Endodermal cell (in vitro differentiated cells): ENCODE data around the gene PAEP. TPM values are rescaled to one million over a fixed set of nuclear protein-coding genes. Genes with fewer than 3 reads are reported as not detected.
"Not testable (repeated sequence)": the region's sequence is repeated elsewhere in the genome, so short reads cannot be mapped to it uniquely, and the experiment has no call there.

Source experiments
- DNase-seq: peaks from one replicate; pipeline ENCODE4 v3.0.0-alpha.2; 2017
- H3K27ac ChIP-seq: 2 replicates; pipeline ENCODE4 v1.5.1; 2013; ENCODE audit warnings: mild to moderate bottlenecking, low read depth, low read length, moderate library complexity
- H3K27me3 ChIP-seq: 2 replicates; pipeline ENCODE4 v1.6.1; 2013; ENCODE audit warnings: mild to moderate bottlenecking, low read length, moderate library complexity; ENCODE audit not compliant: insufficient read depth, control insufficient read depth, poor library complexity, severe bottlenecking
- H3K36me3 ChIP-seq: 2 replicates; pipeline ENCODE4 v1.7.0; 2013; ENCODE audit warnings: mild to moderate bottlenecking, low read length, moderate library complexity; ENCODE audit not compliant: control insufficient read depth, insufficient read depth
- H3K4me1 ChIP-seq: one replicate; pipeline ENCODE4 v1.7.0; 2013; ENCODE audit warnings: low read length; ENCODE audit not compliant: control insufficient read depth, insufficient read depth
- H3K4me3 ChIP-seq: 2 replicates; pipeline ENCODE4 v1.5.1; 2013; ENCODE audit warnings: mild to moderate bottlenecking, low read length, moderate library complexity
- H3K9ac ChIP-seq: 2 replicates; pipeline ENCODE4 v1.6.1; 2013; ENCODE audit warnings: mild to moderate bottlenecking, low read length, moderate library complexity; ENCODE audit not compliant: poor library complexity, severe bottlenecking; ENCODE audit errors: extremely low read depth
- H3K9me3 ChIP-seq: 2 replicates; pipeline ENCODE4 v1.6.1; 2013; ENCODE audit warnings: mild to moderate bottlenecking, low read length, moderate library complexity; ENCODE audit not compliant: control insufficient read depth
- H3K27ac Mint-ChIP-seq: 2 replicates; pipeline ENCODE4 v1.8.0; 2020; ENCODE audit warnings: mixed read lengths
- H3K27me3 Mint-ChIP-seq: 2 replicates; pipeline ENCODE4 v1.8.0; 2021; ENCODE audit warnings: mild to moderate bottlenecking, mixed read lengths; ENCODE audit not compliant: insufficient read depth
- H3K36me3 Mint-ChIP-seq: 2 replicates; pipeline ENCODE4 v1.8.0; 2020; ENCODE audit warnings: low read depth, mixed read lengths
- H3K4me1 Mint-ChIP-seq: 2 replicates; pipeline ENCODE4 v1.8.0; 2020; ENCODE audit warnings: mixed read lengths
- H3K4me3 Mint-ChIP-seq: 2 replicates; pipeline ENCODE4 v1.8.0; 2020; ENCODE audit warnings: mild to moderate bottlenecking, moderate library complexity, mixed read lengths
- H3K9me3 Mint-ChIP-seq: 2 replicates; pipeline ENCODE4 v1.8.0; 2020; ENCODE audit warnings: mild to moderate bottlenecking, mixed read lengths
- WGBS, 2 experiments: methylation state at CpG; one replicate each; pipeline versions ENCODE4 v1.1.5 to v1.1.7; 2013; ENCODE audit warnings: missing lambda C conversion rate in 2 of 2, mixed read lengths in 1 of 2; ENCODE audit not compliant: insufficient coverage in 1 of 2, insufficient read length in 1 of 2; 5-methylcytosine and 5-hydroxymethylcytosine counted together
- total RNA-seq, 2 donors: library from RNA; stranded (reverse); fragmentation: NEBNext Ultra II Directional in 1 of 2; extraction: Animal tissue kit (Norgen Biotek cat#: 25700) in 1 of 2; gene quantifications; 2 replicates in 1 of 2; 3 replicates in 1 of 2; pipeline ENCODE4 v1.2.1, GENCODE V29; 2021
- TF ChIP-seq, protein P1 (sequence below): fragments of 200-600 bp; sonication (generic); conservative IDR thresholded peaks from 2 replicates; pipeline ENCODE4 v1.5.0; 2021; ENCODE audit warnings: antibody characterized with exemption, mild to moderate bottlenecking

Gene PAEP
- total RNA-seq, 2 donors from 2014 or later = not detected

GRCh38 chr9:135526730-135527571, 34.6 kb upstream of the PAEP start:
- peaks cover 5% of the 10 kb centered on the region for H3K4me1 Mint-ChIP-seq
- no peak overlapping the region for H3K27ac Mint-ChIP-seq
- no peaks in the 10 kb centered on the region for H3K36me3 Mint-ChIP-seq
- Histone ChIP-seq H3K27ac (no peak overlapping the region), H3K4me1 (no peaks in the 10 kb centered on the region), H3K36me3 (no peaks in the 10 kb centered on the region), H3K9me3 (no peaks in the 10 kb centered on the region), H3K27me3 (no peaks in the 10 kb centered on the region), H3K9ac (no peak overlapping the region), H3K4me3 (no peak overlapping the region)
- H3K4me3 Mint-ChIP-seq = no peak overlapping the region
- no peaks in the 10 kb centered on the region for H3K27me3 Mint-ChIP-seq
- TF ChIP-seq, protein P1, sequence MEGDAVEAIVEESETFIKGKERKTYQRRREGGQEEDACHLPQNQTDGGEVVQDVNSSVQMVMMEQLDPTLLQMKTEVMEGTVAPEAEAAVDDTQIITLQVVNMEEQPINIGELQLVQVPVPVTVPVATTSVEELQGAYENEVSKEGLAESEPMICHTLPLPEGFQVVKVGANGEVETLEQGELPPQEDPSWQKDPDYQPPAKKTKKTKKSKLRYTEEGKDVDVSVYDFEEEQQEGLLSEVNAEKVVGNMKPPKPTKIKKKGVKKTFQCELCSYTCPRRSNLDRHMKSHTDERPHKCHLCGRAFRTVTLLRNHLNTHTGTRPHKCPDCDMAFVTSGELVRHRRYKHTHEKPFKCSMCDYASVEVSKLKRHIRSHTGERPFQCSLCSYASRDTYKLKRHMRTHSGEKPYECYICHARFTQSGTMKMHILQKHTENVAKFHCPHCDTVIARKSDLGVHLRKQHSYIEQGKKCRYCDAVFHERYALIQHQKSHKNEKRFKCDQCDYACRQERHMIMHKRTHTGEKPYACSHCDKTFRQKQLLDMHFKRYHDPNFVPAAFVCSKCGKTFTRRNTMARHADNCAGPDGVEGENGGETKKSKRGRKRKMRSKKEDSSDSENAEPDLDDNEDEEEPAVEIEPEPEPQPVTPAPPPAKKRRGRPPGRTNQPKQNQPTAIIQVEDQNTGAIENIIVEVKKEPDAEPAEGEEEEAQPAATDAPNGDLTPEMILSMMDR = peak; percentile 17
- DNase-seq = peak; percentile 64
- H3K9me3 Mint-ChIP-seq = no peaks in the 10 kb centered on the region
- 84 to 89% methylated on average over 17 to 30 of the region's 30 CpGs for WGBS, 2 experiments

GRCh38 chr9:135528842-135529435, 32.6 kb upstream of the PAEP start:
- H3K36me3 ChIP-seq, H3K27me3 Mint-ChIP-seq, H3K27ac Mint-ChIP-seq, H3K4me3 Mint-ChIP-seq, H3K4me3 ChIP-seq, H3K36me3 Mint-ChIP-seq, H3K9me3 ChIP-seq, H3K9ac ChIP-seq, H3K27me3 ChIP-seq, H3K4me1 ChIP-seq, H3K9me3 Mint-ChIP-seq, H3K27ac ChIP-seq, H3K4me1 Mint-ChIP-seq, DNase-seq: not testable (repeated sequence)
- 90 to 95% methylated on average over 7 to 10 of the region's 10 CpGs for WGBS, 2 experiments

DNA sequence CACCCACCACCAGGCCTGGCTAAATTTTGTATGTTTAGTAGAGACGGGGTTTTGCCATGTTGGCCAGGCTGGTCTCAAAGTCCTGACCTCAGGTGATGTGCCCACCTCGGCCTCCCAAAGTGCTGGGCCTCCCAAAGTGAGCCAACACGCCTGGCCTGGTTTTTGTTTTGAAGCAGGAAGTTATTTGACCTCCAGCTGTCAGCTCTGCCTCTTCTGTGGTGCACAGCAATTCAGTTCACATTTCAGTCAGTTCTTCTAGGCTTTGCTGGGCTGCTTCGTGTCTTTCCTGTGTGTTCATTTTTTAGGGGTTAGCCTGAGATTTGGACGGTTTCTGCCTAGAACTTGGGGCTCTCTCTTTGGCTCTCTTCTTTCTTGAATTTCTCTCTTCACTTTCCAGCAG, 31.4 kb upstream of the PAEP start:
- Mint-ChIP-seq H3K4me3 (no peak overlapping the region), H3K4me1 (peaks cover 5% of the 10 kb centered on the region), H3K27me3 (no peaks in the 10 kb centered on the region), H3K27ac (no peak overlapping the region), H3K36me3 (no peaks in the 10 kb centered on the region), H3K9me3 (no peaks in the 10 kb centered on the region)
- no peak overlapping the region for H3K27ac ChIP-seq
- WGBS, 2 experiments = 85 to 92% methylated on average over 5 of the region's 5 CpGs
- H3K9me3 ChIP-seq = no peaks in the 10 kb centered on the region
- TF ChIP-seq, protein P1 = no peak
- no peak overlapping the region for H3K4me3 ChIP-seq
- DNase-seq = peak; percentile 22
- H3K27me3 ChIP-seq = no peaks in the 10 kb centered on the region
- H3K36me3 ChIP-seq = no peaks in the 10 kb centered on the region
- no peaks in the 10 kb centered on the region for H3K4me1 ChIP-seq
- no peak overlapping the region for H3K9ac ChIP-seq
